K562 (cell line): ENCODE measurements around the gene ODAPH. TPM values are rescaled to one million over a fixed set of nuclear protein-coding genes. Genes with fewer than 3 reads are reported as not detected.
A peak's percentile ranks its signal among the peaks of the same experiment; 100 is the strongest.

Experiments
- ATAC-seq: fragments of 200-7000 bp; cut with Tn5 transposase; 3 replicates; pipeline ENCODE4 v1.9.1; 2020; ENCODE audit warnings: moderate library complexity
- BruUV-seq: library from RNA; stranded (reverse); fragments of 400-500 nt; replicated peaks from 2 replicates; lab custom pipeline; 2021; lab: Mats Ljungman, UMichigan
- CTCF ChIA-PET: fragments of 300-600 bp; formaldehyde crosslinking; extraction: SDS; loops from one replicate; lab custom pipeline; 2021; ENCODE audit warnings: low intra/inter-chr PET ratio; lab: Yijun Ruan, JAX
- POLR2A ChIA-PET: fragments of 300-600, 350-650 bp; sonication (Branson Sonifier 250); formaldehyde crosslinking; extraction: SDS; loops from one replicate; lab custom pipeline; 2021; ENCODE audit warnings: antibody characterized with exemption, inconsistent platforms; lab: Yijun Ruan, JAX
- DNase-seq, 4 experiments: peaks; one replicate each; pipeline versions ENCODE4 v3.0.0 to v3.0.0-alpha.2; 2011 to 2018; ENCODE audit warnings: low spot score in 3 of 4, mixed read lengths in 3 of 4; ENCODE audit errors: extremely low read depth in 1 of 4
- FAIRE-seq: peaks from 2 replicates; lab custom pipeline; 2011; peaks lifted over from hg19 to GRCh38; lab: Jason Lieb, UNC
- H2AFZ ChIP-seq: 2 replicates; pipeline ENCODE4 v1.6.0; 2011; ENCODE audit warnings: low read depth, low read length, control low read depth, inconsistent platforms
- H3K27ac ChIP-seq: fragments of 200-600 bp; 3 replicates; pipeline ENCODE4 v1.8.0; 2011; ENCODE audit warnings: low read depth, mild to moderate bottlenecking, control low read depth, inconsistent platforms, low read length, moderate library complexity, mixed read lengths; ENCODE audit errors: extremely low read depth
- H3K27me3 ChIP-seq, 2 experiments: fragments of 300-600 bp in 1 of 2; 2 replicates in 1 of 2; 3 replicates in 1 of 2; pipeline versions ENCODE4 v1.6.0 to v1.8.0; 2011; ENCODE audit warnings: inconsistent platforms in 2 of 2, low read length in 2 of 2, mild to moderate bottlenecking in 1 of 2, mixed read lengths in 1 of 2, moderate library complexity in 1 of 2; ENCODE audit not compliant: control insufficient read depth in 2 of 2, insufficient read depth in 2 of 2
- H3K36me3 ChIP-seq: fragments of 300-600 bp; 3 replicates; pipeline ENCODE4 v1.8.0; 2011; ENCODE audit warnings: mild to moderate bottlenecking, low read length, inconsistent platforms; ENCODE audit not compliant: control insufficient read depth, insufficient read depth
- H3K4me1 ChIP-seq, 2 experiments: fragments of 200-600 bp in 1 of 2; replicated peaks in 1 of 2; 2 replicates in 1 of 2; 3 replicates in 1 of 2; pipeline versions ENCODE4 v1.5.1 to v1.8.0; 2011; ENCODE audit warnings: inconsistent platforms in 2 of 2, low read length in 2 of 2, mild to moderate bottlenecking in 1 of 2, mixed read lengths in 1 of 2, moderate library complexity in 1 of 2; ENCODE audit not compliant: control insufficient read depth in 2 of 2, insufficient read depth in 2 of 2
- H3K4me2 ChIP-seq: 2 replicates; pipeline ENCODE4 v1.6.1; 2011; ENCODE audit warnings: low read length, control low read depth, inconsistent platforms, mixed read lengths; ENCODE audit not compliant: insufficient read depth
- H3K4me3 ChIP-seq: fragments of 200-600 bp; sonication (generic), shearing (Covaris generic); 2 replicates; pipeline ENCODE4 v1.5.1; 2016; ENCODE audit warnings: control low read depth, inconsistent platforms
- H3K79me2 ChIP-seq: fragments of 200-600 bp; 3 replicates; pipeline ENCODE4 v1.8.0; 2011; ENCODE audit warnings: low read length, inconsistent platforms; ENCODE audit not compliant: control insufficient read depth, insufficient read depth
- H3K9ac ChIP-seq, 2 experiments: 2 replicates each; pipeline versions ENCODE4 v1.6.0 to v1.6.1; 2011; ENCODE audit warnings: low read depth in 2 of 2, low read length in 2 of 2, control low read depth in 1 of 2, inconsistent platforms in 1 of 2, mild to moderate bottlenecking in 1 of 2, mixed read lengths in 1 of 2; ENCODE audit not compliant: insufficient read depth in 1 of 2
- H3K9me1 ChIP-seq: one replicate; pipeline ENCODE4 v1.6.0; 2011; ENCODE audit warnings: inconsistent platforms, mild to moderate bottlenecking, low read length, moderate library complexity; ENCODE audit not compliant: control insufficient read depth, insufficient read depth
- H3K9me3 ChIP-seq: replicated peaks from 2 replicates; pipeline ENCODE4 v1.5.1; 2011; ENCODE audit warnings: low read depth, low read length, inconsistent platforms; ENCODE audit not compliant: control insufficient read depth, insufficient read depth
- H4K20me1 ChIP-seq: replicated peaks from 2 replicates; pipeline ENCODE4 v1.6.1; 2011; ENCODE audit warnings: low read length, inconsistent platforms, mixed read lengths; ENCODE audit not compliant: control insufficient read depth, insufficient read depth
- CHCHD3 ChIP-seq: fragments of 250-450 bp; sonication (Bioruptor Pico); IDR thresholded peaks from 2 replicates; pipeline ENCODE4 v2.1.2; 2022; ENCODE audit warnings: mild to moderate bottlenecking
- EP300 ChIP-seq: IDR thresholded peaks from 2 replicates; pipeline ENCODE4 v1.6.1; 2012; ENCODE audit warnings: low read length, improper control_type of control experiment
- KDM1A ChIP-seq, 2 experiments: fragments of 450-650 bp; IDR thresholded peaks; 2 replicates each; pipeline ENCODE4 v1.6.1; 2016; ENCODE audit warnings: mild to moderate bottlenecking in 2 of 2
- MEIS2 ChIP-seq: fragments of 450-650 bp; IDR thresholded peaks from 2 replicates; pipeline ENCODE4 v1.6.1; 2014; ENCODE audit warnings: mild to moderate bottlenecking; ENCODE audit not compliant: partially characterized antibody
- NRF1 ChIP-seq, 2 experiments: fragments of 450-650 bp; IDR thresholded peaks in 1 of 2; conservative IDR thresholded peaks in 1 of 2; 2 replicates each; pipeline ENCODE4 v1.6.1; 2014; ENCODE audit warnings: mild to moderate bottlenecking in 2 of 2
- PKNOX1 ChIP-seq: fragments of 450-650 bp; IDR thresholded peaks from 2 replicates; pipeline ENCODE4 v1.6.1; 2016
- STAT5A ChIP-seq: IDR thresholded peaks from 2 replicates; pipeline ENCODE4 v1.6.1; 2012; ENCODE audit warnings: low read length, inconsistent platforms, borderline replicate concordance
- WGBS: fragments of 100-300 bp; shearing (Covaris generic); methylation state at CpG from one replicate; pipeline ENCODE4 v1.1.6; 2016; ENCODE audit warnings: low coverage, mixed read lengths; ENCODE audit not compliant: insufficient coverage; ENCODE audit errors: missing lambda C conversion rate; 5-methylcytosine and 5-hydroxymethylcytosine counted together
- in situ Hi-C: fragments of 300-500 bp; cut with MboI; formaldehyde crosslinking; loops from 4 replicates; pipeline ENCODE4 v1.15.0; 2018; ENCODE audit warnings: inconsistent platforms, mixed read lengths
- intact Hi-C: fragments of 100-400 bp; cut with micrococcal nuclease; formaldehyde crosslinking; loops from 2 replicates; pipeline ENCODE4 v1.14.2; 2022
- polyA plus RNA-seq, 8 experiments: library from polyadenylated mRNA; depleted of rRNA in 4 of 8; stranded (reverse) in 5 of 8; unstranded in 3 of 8; fragments of >200 nt; fragmentation: Nextera tagmentation in 2 of 8; fragmentation: Illumina TruSeq in 1 of 8; extraction: Ambion mirVana in 2 of 8; extraction: Trizol in 1 of 8; gene quantifications; 2 replicates each; pipeline versions ENCODE4 v1.2.1 to v1.2.3, GENCODE V29; 2011 to 2014; ENCODE audit warnings: inconsistent platforms in 1 of 8, missing spikeins in 1 of 8
- total RNA-seq, 7 experiments: library from RNA; depleted of rRNA in 6 of 7; stranded (reverse); fragments of >200 nt in 6 of 7; fragmentation: Illumina TruSeq in 2 of 7; extraction: Trizol in 2 of 7; gene quantifications; 2 replicates each; pipeline versions ENCODE4 v1.2.1 to v1.2.3, GENCODE V29; 2011 to 2021; ENCODE audit warnings: low replicate concordance in 1 of 7

ODAPH gene
- total and polyA plus RNA-seq, 9 of the 15 experiments (the other 6 are each of a cell fraction or from before 2014, with no cell fraction given): not detected

- peak; percentile 76 for ATAC-seq
- no peak for FAIRE-seq
- peaks cover 14 to 25% of the 10 kb centered on the region in 2 experiments for H3K27me3 ChIP-seq
- CTCF ChIA-PET: no interaction called here
- no TSS peak for BruUV-seq
- H3K4me1 ChIP-seq: peaks cover 3 to 4% of the 10 kb centered on the region in 2 experiments; a peak in 1 of 5 replicates
- H3K9me1 ChIP-seq: no peaks in the 10 kb centered on the region
- peak overlapping the region; percentile 66 for H2AFZ ChIP-seq
- H3K9ac ChIP-seq: no peak overlapping the region
- POLR2A ChIA-PET: no interaction called here
- no peak overlapping the region; the same call in 1 of the 2 replicates for H3K4me2 ChIP-seq
- H3K27ac ChIP-seq: no peak overlapping the region
- H3K4me3 ChIP-seq: no peak overlapping the region
- peak in 2 of 4 experiments; percentile 27 to 34 for DNase-seq
- intact Hi-C loops: no loop called here
- H4K20me1 ChIP-seq: no peaks in the 10 kb centered on the region
- WGBS: 19% methylated on average over 8 of the region's 8 CpGs
- H3K9me3 ChIP-seq: no peaks in the 10 kb centered on the region
- TF ChIP-seq CHCHD3 (CRISPR knock-in tag) (no peak), PKNOX1 (peak; percentile 52; the same call in 1 of the 2 replicates), MEIS2 (peak; percentile 22), STAT5A (no peak), EP300 (no peak), NRF1 (conservative IDR thresholded peaks at IDR 0.05 in 1 of 2, IDR thresholded peaks at IDR 0.05 in 1 of 2) (peak in 1 of 2 experiments; percentile 40; a peak in 1 of 4 replicates), KDM1A (IDR thresholded peaks at IDR 0.05) (no peak)
- H3K36me3 ChIP-seq: no peaks in the 10 kb centered on the region
- no peaks in the 10 kb centered on the region for H3K79me2 ChIP-seq
- in situ Hi-C loops: no loop called here
Measured at GRCh38 chr4:75561789-75562188, 5.9 kb downstream of the ODAPH start.
